NCI-H526 (cell line): Measurements from ENCODE around the gene SEMA4G.

ENCODE experiments used
- DNase-seq, 2 experiments: peaks; one replicate each; lab custom pipeline; 2025; lab: John Stamatoyannopoulos, UW

SEMA4G gene

DNA sequence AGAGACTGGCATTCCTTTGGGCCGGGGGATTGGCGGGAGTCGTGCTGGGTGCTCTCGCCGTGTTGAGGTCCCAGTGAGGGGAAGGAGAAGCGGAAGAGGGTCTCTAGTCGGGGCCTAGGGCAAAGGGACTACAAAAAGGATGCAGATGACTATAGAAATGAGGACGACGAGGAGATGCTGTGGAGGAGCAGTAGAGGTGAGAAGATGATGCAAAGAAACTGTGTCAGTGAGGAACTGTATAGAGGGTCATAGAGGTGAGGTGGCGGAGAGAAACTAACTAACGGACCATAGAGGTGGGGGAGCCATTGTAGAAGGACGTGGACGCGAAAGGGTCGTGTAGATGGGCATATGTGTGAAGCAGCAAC lies 18.4 kb downstream of the SEMA4G start:
- no peak for DNase-seq

DNA sequence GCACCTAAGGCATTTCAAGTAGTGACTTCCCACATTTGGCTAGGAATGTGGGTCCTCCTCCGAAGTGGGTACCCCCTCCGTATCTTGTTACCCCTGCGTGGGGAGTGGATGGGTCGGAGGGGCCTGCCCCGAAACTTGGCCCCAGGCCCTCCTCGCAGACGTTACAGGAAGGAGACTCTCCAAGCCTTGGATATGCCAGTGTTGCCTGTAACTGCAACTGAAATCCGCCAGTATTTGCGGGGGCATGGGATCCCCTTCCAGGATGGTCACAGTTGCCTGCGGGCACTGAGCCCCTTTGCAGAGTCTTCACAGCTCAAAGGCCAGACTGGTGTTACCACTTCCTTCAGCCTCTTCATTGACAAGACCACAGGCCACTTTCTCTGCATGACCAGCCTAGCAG lies 18.9 kb downstream of the SEMA4G start:
- no peak for DNase-seq

DNA sequence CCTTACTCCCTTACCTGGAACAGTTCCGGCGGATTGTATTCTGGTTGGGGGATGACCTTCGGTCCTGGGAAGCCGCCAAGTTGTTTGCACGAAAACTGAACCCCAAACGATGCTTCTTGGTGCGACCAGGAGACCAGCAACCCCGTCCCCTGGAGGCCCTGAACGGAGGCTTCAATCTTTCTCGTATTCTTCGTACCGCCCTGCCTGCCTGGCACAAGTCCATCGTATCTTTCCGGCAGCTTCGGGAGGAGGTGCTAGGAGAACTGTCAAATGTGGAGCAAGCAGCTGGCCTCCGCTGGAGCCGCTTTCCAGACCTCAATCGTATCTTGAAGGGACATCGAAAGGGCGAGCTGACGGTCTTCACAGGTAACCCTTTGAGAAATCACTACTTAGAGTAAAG lies 19.8 kb downstream of the SEMA4G start:
- DNase-seq, result no peak

DNA sequence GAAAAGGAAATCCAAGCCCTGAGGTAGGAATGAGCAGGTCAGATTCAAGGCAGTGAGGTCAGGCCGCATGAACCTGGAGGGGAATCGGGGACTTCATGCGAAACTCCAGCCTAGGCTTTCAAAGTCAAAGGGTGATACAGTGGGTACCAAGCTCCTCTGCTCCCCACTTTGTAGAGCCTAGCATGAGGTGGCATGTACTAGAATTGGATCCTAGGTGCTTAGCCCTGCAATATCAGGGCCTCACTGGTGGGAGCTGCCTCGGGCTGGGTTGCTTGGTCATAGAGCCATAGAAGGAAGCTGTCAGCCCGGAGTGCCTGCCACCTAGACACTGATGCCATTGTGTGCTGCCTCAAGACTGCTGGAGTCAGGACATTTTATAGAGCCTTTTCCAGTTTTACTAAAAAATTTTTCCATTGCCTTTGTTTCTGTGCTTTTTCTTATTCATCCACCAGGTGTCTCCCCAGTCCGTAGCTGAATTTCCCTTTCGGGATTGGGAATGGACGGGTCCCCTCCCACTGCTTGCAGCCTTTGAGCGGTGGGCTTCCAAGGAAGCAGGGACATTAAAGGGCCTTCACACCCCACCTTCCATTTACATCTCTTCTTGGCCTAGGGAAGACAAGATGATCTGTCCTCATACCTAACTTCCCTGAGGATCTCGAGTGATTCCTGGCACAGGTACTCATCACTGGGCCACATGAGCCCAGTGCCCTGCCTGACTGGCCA lies 24.8 kb downstream of the SEMA4G start:
- DNase-seq, result peak in 1 of 2 experiments; percentile 7

DNA sequence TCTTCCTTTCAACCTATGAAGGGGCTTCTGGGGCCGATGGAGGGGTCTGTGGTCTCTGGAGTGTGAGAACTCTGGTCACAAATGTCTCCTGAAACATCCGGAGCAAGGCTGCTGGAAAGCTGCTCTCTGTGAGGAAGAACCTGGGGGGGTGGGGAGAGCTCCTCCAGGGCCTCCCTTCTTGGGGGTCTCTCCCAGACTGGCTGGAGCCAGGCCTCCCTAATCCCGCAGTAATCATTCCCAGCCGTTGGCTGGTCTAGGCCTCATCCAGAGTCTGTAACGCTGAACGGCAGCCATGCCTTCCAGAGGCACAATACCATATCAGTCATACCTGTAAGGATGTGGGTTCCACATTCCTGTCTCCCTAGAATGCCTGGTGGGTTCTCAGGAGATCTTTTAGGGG lies 25.9 kb downstream of the SEMA4G start:
- DNase-seq, result no peak

DNA sequence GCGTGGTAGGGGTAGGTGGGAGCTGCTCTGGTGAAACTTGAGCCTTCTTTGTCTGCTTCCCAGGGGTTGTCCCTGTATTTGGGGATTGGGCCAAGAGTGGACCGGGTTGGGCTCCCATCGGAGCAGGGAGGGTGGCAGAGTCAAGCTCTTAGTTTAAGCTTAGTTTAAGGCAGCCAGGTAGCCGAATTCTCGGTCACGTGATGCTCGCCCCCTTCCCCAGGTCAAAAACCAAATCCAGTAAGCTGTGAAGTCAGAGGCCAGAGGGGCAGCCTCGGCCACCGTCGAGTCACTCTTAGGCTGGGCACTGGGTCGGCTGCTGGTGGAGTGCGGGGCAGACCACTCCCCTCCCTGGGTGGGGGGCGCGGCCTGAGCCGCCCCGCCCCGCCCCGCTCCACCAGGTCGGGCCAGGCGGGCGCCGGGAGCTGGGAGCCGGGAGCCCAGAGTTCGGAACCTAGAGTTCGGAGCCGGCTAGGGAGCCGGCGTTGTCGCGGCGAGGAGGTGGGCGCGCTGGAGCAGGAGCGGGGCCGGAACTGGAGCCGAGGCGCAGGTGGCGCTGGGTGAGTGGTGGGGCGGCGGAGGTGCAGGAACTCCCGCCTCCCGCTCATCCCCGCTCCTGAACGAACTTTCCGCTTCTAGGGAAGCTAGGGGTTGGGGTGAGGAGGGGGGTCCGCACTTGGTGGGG lies 27.5 kb downstream of the SEMA4G start:
- DNase-seq, result peak in 1 of 2 experiments; percentile 68

DNA sequence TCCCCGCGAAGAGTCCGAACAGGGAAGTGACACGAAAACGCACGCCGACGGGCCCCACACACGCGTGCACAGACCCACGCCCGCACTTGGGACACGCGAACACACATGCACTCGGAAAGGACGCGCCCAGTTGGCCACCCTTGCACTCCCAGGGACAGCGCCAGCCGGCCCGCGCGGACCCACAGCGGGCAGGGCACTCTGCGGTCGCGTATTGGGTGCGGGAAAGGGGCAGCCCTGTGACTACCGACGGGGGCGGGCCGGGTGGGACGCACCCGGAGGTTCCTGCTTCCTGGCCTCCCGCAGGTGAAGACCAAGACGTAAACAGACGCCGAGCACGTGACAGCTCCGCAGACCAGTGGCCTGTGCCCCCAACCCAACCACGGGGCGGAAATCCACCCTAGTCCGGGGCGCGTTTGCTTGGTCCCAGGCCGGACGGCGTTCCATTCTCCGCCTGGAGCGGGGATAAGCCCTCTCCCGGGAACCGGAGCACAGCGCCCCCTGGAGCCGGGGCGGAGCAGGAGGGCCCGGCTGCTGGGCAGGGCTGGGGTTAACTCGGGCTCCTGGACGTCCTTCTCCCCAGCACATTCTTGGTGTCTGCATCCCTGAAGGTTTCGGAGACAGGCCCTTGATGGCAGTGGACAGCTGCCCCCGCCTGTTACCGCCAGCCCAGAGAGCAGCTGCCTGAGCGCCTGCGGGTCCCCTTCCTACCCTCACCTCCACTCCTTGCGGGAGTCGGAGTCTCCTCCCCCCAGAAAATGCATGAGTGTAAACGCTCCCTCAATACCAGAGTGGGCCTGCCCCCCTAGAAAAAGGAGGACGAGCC lies 28.3 kb downstream of the SEMA4G start:
- DNase-seq, result peak in 1 of 2 experiments; percentile 79

DNA sequence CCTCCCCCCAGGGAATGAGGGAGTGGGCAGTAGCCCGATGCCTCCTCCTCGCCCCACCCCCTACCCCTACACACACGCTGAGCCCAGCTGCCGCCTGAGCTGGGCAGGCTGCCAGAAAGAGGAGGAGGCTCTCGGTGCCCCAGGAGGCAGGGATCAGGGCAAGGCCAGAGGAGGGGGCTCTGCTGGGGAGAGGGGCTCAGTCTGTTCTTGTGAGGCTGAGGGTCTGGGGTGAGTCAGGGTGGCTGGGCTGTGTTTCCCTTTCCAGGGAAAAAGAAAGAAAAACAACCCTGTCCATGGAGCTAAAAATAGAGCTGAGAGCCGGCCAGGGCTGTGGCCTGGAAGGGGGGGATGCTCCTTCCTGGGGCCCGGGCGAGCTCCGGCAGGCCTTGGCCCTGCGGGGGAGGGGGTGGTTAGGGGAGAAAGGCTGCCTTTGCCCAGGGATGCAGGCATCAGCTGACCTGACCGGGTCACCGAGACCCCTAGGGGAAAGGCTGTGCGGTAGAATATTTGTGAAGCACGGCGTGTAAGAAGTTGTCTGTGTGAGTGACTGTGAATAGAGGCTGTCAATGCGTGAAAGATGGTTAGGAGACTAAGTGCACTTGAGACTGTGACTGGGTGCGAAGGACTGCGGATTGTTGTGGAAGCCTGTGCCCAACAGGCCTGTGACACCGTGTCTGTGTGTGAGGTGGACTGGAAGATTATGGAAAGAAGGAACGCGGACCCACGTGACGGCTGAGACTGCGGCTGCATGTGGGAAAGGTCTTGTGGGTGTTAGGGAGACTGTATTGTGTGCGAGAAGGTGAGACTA lies 29.1 kb downstream of the SEMA4G start:
- DNase-seq, result peak; percentile 69 to 87

DNA sequence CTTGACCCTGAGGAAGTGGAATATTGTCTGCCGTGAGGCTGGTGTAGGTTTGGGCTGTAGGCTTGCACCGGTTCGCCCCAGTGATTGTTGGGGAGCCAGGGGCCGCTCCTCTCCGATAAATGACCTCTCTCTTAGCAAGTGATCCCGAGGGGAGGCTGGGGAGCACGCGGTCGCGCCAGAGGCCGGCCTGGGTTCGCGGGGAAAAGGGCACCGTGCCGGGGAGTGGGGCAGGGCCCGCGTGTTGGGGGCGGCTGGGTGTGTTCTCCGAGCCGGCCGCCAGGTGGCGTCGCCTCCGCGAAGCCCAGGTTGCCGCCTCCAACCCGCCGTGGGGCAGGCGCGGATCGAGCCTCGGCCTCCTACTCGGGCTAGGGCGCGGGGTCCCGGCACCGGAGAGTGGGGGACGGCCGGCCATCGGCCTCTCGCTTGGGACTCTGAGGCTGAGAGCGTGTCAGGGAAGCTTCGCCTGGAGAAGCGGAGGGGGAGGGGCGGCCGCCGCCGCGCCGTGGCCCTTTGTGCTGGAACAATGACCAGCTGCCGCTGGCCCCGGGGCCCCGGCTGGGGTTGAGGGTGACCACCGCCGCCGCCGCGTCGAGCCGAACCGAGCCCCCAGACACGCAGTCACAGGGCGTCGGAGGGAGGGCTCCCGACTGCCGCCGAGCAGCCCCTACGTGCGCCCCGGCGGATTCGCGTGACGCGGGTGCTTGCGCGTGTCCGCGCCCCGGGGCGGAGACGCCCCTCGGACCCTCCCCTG lies 29.9 kb downstream of the SEMA4G start:
- DNase-seq, result peak in 1 of 2 experiments; percentile 73

DNA sequence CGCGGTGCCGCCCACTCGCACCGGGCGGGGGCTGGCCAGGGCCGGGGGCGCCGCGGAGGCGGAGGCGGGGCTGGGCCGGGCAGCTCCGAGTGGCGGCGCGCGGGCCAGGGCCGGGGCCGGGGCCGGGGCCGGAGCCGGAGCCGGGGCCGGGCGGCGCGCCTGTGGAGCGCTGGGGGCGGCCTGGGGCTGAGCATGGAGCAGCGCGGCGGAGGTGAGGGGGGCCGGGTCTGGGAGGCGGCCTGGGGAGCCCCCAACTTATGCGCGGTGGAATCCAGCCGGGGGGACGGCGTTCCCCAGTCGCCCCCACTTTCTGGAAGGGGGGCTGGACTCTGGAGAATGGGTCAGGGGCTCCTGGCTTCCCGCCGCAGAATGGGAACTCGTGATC lies 30.4 kb downstream of the SEMA4G start, which contains the start of gene LZTS2:
LZTS2 (plus strand) TSS at position 67 of the 385 bp plus-strand sequence. CDS start 2,731 bp downstream, outside the sequence.
- no peak for DNase-seq

DNA sequence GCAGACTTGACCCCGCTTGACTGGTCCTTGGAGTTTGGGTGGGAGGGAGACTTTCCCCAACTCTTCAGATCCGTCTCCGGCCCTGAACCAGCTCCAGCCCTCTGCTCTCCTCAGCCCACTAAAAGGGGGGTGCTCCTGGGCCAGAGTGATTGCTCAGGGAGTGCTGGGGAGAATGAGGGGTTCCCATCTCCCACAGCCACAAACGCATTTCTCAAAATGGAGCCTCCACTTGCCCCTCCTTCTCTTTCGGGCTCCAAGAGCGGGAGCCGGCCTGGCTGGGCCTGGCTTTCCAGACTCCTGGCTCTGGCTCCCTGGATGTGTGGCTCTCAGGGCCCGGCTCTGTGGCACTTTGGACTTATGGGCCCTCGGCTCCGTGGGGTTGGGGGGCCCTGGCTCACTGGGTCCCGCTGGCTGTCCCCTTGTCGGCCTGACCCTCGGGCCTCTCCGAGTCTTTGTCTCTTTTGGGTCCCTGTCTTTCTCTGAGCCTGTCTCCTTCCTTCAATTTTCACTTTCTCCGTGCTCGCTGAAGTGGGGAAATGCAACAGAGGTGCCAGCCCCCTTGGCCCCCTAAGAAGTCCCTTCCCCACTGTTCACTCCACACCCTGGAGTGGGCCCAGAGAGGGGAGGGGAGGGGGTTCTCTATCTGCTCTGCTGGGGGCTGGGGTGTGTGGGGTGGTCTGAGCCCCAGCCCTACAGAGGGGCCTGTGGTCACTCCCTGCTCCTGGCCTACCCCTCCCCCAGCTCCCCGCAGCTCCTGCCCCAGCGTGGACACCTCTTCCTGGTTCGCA lies 31.0 kb downstream of the SEMA4G start:
- DNase-seq, result peak in 1 of 2 experiments; percentile 41

DNA sequence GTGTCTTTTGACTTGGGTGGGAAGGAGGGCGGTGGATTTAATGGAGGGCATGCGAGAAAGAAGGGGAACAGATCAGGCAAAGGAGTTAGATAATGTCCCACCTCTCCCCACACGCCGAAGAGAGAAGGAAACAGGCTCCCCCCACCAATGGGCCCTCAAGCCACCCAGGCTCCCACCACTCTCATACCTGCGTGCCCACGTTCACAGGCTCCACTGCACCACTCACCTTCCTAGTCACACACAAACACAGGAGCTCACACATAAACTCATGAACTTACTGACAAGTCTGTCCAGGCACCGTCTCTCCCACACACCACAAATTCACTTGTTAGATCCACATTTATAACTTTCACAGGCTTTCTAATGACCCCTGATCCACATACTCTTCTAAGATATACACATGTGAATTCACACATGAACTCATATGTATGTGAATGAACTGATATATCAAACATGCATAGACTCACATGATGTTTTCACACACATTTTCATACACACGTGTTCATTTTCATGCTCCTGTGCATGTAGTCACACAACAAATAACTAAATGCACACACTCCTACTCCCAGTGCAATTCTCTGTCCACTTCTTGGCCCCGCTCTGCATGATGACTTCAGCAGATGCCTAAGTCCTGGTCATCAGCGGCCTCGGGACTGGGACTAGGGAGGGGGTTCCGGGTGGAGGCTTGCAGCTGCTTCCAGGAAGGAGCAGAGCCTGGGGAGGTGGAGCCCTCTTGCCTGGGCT lies 31.8 kb downstream of the SEMA4G start:
- DNase-seq, result no peak

DNA sequence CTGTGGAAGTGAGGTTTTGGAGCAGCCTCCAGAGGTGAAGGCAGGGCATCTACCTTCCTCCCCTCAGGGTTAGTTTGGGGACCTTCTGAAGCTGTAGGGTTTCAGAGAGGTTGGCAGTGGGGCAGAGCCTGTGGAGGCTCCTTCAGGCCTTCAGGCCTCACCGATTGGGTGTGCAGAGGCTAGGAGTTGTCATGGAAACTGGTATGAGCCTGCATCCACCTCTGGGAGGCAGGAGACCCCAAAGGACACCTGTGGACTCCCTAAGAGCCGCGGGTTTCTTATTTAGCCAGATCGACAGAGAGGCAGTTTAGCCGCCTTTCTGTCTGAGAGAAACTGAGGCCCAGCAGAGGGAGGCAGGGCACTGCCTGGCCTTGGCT lies 32.3 kb downstream of the SEMA4G start:
- DNase-seq, result no peak

DNA sequence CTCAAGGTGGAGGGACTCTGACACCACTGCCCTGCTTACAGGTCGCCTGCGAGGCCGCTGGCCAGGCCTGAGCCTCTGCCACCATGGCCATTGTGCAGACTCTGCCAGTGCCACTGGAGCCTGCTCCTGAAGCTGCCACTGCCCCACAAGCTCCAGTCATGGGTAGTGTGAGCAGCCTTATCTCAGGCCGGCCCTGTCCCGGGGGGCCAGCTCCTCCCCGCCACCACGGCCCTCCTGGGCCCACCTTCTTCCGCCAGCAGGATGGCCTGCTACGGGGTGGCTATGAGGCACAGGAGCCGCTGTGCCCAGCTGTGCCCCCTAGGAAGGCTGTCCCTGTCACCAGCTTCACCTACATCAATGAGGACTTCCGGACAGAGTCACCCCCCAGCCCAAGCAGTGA lies 33.2 kb downstream of the SEMA4G start:
- no peak for DNase-seq

DNA sequence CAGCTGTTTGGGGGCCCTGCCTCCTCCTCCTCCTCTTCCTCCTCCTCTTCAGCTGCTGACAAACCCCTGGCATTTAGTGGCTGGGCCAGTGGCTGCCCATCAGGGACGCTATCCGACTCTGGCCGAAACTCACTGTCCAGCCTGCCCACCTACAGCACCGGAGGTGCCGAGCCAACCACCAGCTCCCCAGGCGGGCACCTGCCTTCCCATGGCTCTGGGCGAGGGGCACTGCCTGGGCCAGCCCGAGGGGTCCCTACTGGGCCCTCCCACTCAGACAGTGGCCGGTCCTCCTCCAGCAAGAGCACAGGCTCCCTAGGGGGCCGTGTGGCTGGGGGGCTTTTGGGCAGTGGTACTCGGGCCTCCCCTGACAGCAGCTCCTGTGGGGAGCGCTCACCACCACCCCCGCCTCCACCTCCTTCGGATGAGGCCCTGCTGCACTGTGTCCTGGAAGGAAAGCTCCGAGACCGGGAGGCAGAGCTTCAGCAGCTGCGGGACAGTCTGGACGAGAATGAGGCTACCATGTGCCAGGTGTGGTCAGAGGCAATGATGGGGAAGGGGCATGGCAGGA lies 34.4 kb downstream of the SEMA4G start:
- no peak for DNase-seq

DNA sequence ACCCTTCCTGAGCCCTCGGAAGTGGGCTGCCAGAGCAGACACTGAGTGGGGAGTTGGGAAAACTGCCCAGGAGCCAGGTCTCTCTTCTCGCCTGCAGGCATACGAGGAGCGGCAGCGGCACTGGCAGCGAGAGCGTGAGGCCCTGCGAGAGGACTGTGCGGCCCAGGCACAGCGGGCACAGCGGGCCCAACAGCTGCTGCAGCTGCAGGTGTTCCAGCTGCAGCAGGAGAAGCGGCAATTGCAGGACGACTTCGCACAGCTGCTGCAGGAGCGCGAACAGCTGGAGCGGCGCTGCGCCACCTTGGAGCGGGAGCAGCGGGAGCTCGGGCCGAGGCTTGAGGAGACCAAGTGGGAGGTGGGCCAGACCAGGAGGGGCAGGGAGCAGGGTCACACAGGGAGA lies 36.1 kb downstream of the SEMA4G start:
- no peak for DNase-seq

DNA sequence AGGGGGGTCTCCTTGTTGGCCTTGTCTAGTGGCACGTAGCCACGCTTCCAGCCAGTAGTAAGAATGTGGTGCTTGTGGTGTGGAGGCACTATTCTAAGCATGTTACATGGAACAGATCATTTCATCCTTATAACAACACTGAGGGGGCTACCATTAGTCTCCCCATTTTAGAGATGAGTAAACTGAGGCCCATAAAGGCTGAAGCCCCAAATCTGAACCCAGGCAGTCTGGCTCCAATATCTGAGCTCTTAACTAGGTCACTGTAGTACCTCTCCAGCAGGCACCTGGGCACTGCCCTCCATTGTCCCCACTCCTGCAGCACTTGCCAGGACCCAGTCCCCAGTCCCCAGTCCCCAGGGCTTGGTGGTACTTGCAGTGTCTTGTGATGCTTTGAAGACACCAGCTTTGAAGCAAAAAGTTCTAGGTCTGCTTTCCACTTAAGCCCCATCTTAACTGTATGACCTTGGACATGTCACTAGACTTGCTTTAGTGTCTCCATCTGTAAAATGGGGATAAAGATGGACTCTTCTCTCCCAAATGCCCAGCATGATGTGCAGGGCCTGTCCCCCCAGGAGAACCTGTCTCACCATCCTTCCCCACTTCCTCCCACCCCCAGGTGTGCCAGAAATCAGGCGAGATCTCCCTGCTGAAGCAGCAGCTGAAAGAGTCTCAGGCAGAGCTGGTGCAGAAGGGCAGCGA lies 36.7 kb downstream of the SEMA4G start:
- DNase-seq, result no peak

DNA sequence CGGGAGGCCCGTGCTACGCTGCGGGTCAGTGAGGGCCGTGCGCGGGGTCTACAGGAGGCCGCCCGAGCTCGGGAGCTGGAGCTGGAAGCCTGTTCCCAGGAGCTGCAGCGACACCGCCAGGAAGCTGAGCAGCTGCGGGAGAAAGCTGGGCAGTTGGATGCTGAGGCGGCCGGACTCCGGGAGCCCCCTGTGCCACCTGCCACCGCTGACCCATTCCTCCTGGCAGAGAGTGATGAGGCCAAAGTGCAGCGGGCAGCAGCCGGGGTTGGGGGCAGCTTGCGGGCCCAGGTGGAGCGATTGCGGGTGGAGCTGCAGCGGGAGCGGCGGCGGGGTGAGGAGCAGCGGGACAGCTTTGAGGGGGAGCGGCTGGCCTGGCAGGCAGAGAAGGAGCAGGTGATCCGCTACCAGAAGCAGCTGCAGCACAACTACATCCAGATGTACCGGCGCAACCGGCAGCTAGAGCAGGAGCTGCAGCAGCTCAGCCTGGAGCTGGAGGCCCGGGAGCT lies 37.3 kb downstream of the SEMA4G start:
- peak in 1 of 2 experiments; percentile 37 for DNase-seq
